HepG2 (cell line): Measurements from ENCODE around the gene PDP2. TPM values are rescaled to one million over a fixed set of nuclear protein-coding genes. Genes with fewer than 3 reads are reported as not detected.

Experiments
- AFF4 ChIP-seq: sonication (generic); formaldehyde crosslinking; IDR thresholded peaks from 2 replicates; pipeline ENCODE4 v1.4.0; 2020; ENCODE audit warnings: missing genetic modification reagents
- BHLHE40 ChIP-seq: IDR thresholded peaks from 2 replicates; pipeline ENCODE4 v1.6.1; 2011; ENCODE audit warnings: low read length, improper control_type of control experiment
- ETS1 ChIP-seq: sonication (generic); formaldehyde crosslinking; IDR thresholded peaks from 2 replicates; pipeline ENCODE4 v1.4.0; 2020; ENCODE audit warnings: missing genetic modification reagents
- EZH2 ChIP-seq: conservative IDR thresholded peaks from 2 replicates; pipeline ENCODE4 v1.6.1; 2012; ENCODE audit warnings: mild to moderate bottlenecking, low read depth, low read length, moderate library complexity
- FOXA3 ChIP-seq: IDR thresholded peaks from 2 replicates; pipeline ENCODE4 v1.6.1; 2016; ENCODE audit warnings: missing genetic modification reagents, missing compliant biosample characterization
- FOXM1 ChIP-seq: sonication (generic); formaldehyde crosslinking; IDR thresholded peaks from 2 replicates; pipeline ENCODE4 v1.5.0; 2020; ENCODE audit warnings: missing genetic modification reagents
- FOXO1 ChIP-seq: sonication (generic); formaldehyde crosslinking; IDR thresholded peaks from 2 replicates; pipeline ENCODE4 v1.4.0; 2020; ENCODE audit warnings: missing genetic modification reagents
- FOXP1 ChIP-seq, 2 experiments: fragments of 450-650 bp in 1 of 2; IDR thresholded peaks; 2 replicates each; pipeline ENCODE4 v1.6.1; 2017 to 2018; ENCODE audit warnings: antibody characterized with exemption in 1 of 2
- KDM3A ChIP-seq: IDR thresholded peaks from 2 replicates; pipeline ENCODE4 v1.6.1; 2018; ENCODE audit warnings: low read depth, missing compliant biosample characterization
- MAX ChIP-seq: IDR thresholded peaks from 2 replicates; pipeline ENCODE4 v1.6.1; 2012; ENCODE audit warnings: inconsistent platforms
- PTBP1 ChIP-seq: fragments of 200-400 bp; formaldehyde crosslinking; IDR thresholded peaks from 2 replicates; pipeline ENCODE4 v1.6.1; 2018; ENCODE audit warnings: low read length, low read depth; ENCODE audit not compliant: poor library complexity, severe bottlenecking
- ZBTB2 ChIP-seq: sonication (generic); formaldehyde crosslinking; IDR thresholded peaks from 2 replicates; pipeline ENCODE4 v1.8.0; 2022; ENCODE audit warnings: low read depth, missing genetic modification reagents
- ZBTB33 ChIP-seq: sonication (generic); formaldehyde crosslinking; IDR thresholded peaks from 2 replicates; pipeline ENCODE4 v1.4.0; 2020; ENCODE audit warnings: missing genetic modification reagents
- ZBTB7B ChIP-seq: sonication (generic); formaldehyde crosslinking; IDR thresholded peaks from 2 replicates; pipeline ENCODE4 v1.4.0; 2020; ENCODE audit warnings: missing genetic modification reagents
- ZFP37 ChIP-seq: sonication (generic); formaldehyde crosslinking; IDR thresholded peaks from 2 replicates; pipeline ENCODE4 v1.4.0; 2020; ENCODE audit warnings: missing genetic modification reagents, borderline replicate concordance
- ZNF143 ChIP-seq: sonication (generic); formaldehyde crosslinking; IDR thresholded peaks from 2 replicates; pipeline ENCODE4 v1.4.0; 2020; ENCODE audit warnings: missing genetic modification reagents
- ZNF160 ChIP-seq: sonication (generic); formaldehyde crosslinking; IDR thresholded peaks from 2 replicates; pipeline ENCODE4 v1.8.0; 2022; ENCODE audit warnings: mild to moderate bottlenecking, inconsistent platforms, missing genetic modification reagents
- ZNF547 ChIP-seq: sonication (generic); formaldehyde crosslinking; IDR thresholded peaks from 2 replicates; pipeline ENCODE4 v1.5.1; 2020; ENCODE audit warnings: mild to moderate bottlenecking, missing genetic modification reagents
- ZNF563 ChIP-seq: sonication (generic); formaldehyde crosslinking; IDR thresholded peaks from 2 replicates; pipeline ENCODE4 v1.8.0; 2022; ENCODE audit warnings: mild to moderate bottlenecking, moderate library complexity, missing genetic modification reagents
- ZNF577 ChIP-seq: sonication (generic); formaldehyde crosslinking; IDR thresholded peaks from 2 replicates; pipeline ENCODE4 v1.4.0; 2020; ENCODE audit warnings: mild to moderate bottlenecking, low read depth, missing genetic modification reagents, borderline replicate concordance
- ZNF772 ChIP-seq: sonication (generic); formaldehyde crosslinking; IDR thresholded peaks from 2 replicates; pipeline ENCODE4 v1.5.0; 2020; ENCODE audit warnings: mild to moderate bottlenecking, missing genetic modification reagents
- ZNF777 ChIP-seq: sonication (generic); formaldehyde crosslinking; IDR thresholded peaks from 2 replicates; pipeline ENCODE4 v1.4.0; 2020; ENCODE audit warnings: missing genetic modification reagents
- polyA plus RNA-seq, 8 experiments: library from polyadenylated mRNA; depleted of rRNA in 3 of 8; stranded (reverse) in 7 of 8; unstranded in 1 of 8; fragments of >200 nt; fragmentation: Illumina TruSeq in 4 of 8; extraction: Trizol in 4 of 8; gene quantifications; 2 replicates each; pipeline versions ENCODE4 v1.2.1 to v1.2.3, GENCODE V29; 2011 to 2016; ENCODE audit warnings: low read depth in 4 of 8, missing spikeins in 1 of 8, mixed read lengths in 1 of 8; ENCODE audit not compliant: insufficient read depth in 1 of 8
- total RNA-seq, 5 experiments: library from RNA; depleted of rRNA; stranded (reverse); fragments of >200 nt; fragmentation: Illumina TruSeq; extraction: Trizol; gene quantifications; 2 replicates each; pipeline ENCODE4 v1.2.3, GENCODE V29; 2016; ENCODE audit warnings: low read depth in 1 of 5

Gene PDP2
- total and polyA plus RNA-seq, 2 of the 13 experiments (the other 11 are each of a cell fraction or from before 2014, with no cell fraction given) = 12.8 to 15.8 TPM

GRCh38 chr16:66936889-66937554 is 56.7 kb downstream of the PDP2 start (continued):
- TF ChIP-seq ETS1 (no peak), FOXM1 (CRISPR knock-in tag) (no peak), MAX (no peak), ZBTB7B (no peak), EZH2 (no peak), ZBTB2 (CRISPR knock-in tag) (no peak), ZNF563 (CRISPR knock-in tag) (no peak), ZNF772 (CRISPR knock-in tag) (no peak), ZBTB33 (CRISPR knock-in tag) (peak; percentile 52; the same call in 1 of the 2 replicates), KDM3A (CRISPR knock-in tag) (no peak), ZFP37 (no peak), AFF4 (CRISPR knock-in tag) (no peak), BHLHE40 (no peak), FOXP1 (IDR thresholded peaks at IDR 0.05) (no peak), FOXP1 (CRISPR knock-in tag; IDR thresholded peaks at IDR 0.05) (peak; percentile 36; the same call in 1 of the 2 replicates), ZNF547 (CRISPR knock-in tag) (0 out of 2 replicates have a peak, but pooled peaks have one; percentile 34), ZNF777 (no peak), PTBP1 (no peak), ZNF143 (CRISPR knock-in tag) (no peak), ZNF160 (CRISPR knock-in tag) (no peak), FOXO1 (0 out of 2 replicates have a peak, but pooled peaks have one; percentile 43), FOXA3 (peak; percentile 72; the same call in 1 of the 2 replicates), ZNF577 (no peak)
